Measurements from ENCODE around the gene SELENON.

GRCh38 chr1:25854554-25854953, 54.6 kb downstream of the SELENON start:
- TF ChIP-seq, protein P1, sequence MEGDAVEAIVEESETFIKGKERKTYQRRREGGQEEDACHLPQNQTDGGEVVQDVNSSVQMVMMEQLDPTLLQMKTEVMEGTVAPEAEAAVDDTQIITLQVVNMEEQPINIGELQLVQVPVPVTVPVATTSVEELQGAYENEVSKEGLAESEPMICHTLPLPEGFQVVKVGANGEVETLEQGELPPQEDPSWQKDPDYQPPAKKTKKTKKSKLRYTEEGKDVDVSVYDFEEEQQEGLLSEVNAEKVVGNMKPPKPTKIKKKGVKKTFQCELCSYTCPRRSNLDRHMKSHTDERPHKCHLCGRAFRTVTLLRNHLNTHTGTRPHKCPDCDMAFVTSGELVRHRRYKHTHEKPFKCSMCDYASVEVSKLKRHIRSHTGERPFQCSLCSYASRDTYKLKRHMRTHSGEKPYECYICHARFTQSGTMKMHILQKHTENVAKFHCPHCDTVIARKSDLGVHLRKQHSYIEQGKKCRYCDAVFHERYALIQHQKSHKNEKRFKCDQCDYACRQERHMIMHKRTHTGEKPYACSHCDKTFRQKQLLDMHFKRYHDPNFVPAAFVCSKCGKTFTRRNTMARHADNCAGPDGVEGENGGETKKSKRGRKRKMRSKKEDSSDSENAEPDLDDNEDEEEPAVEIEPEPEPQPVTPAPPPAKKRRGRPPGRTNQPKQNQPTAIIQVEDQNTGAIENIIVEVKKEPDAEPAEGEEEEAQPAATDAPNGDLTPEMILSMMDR (conservative IDR thresholded peaks at IDR 0.05) = no peak
- TF ChIP-seq ZFX (IDR thresholded peaks at IDR 0.05) = no peak
